ENCODE data around the gene DPP6. TPM values are rescaled to one million over a fixed set of nuclear protein-coding genes. Genes with fewer than 3 reads are reported as not detected.

The DPP6 gene
- polyA plus RNA-seq, 1 donor (not counting 4 experiments of a cell fraction or from before 2014, with no cell fraction given): not detected

DNA sequence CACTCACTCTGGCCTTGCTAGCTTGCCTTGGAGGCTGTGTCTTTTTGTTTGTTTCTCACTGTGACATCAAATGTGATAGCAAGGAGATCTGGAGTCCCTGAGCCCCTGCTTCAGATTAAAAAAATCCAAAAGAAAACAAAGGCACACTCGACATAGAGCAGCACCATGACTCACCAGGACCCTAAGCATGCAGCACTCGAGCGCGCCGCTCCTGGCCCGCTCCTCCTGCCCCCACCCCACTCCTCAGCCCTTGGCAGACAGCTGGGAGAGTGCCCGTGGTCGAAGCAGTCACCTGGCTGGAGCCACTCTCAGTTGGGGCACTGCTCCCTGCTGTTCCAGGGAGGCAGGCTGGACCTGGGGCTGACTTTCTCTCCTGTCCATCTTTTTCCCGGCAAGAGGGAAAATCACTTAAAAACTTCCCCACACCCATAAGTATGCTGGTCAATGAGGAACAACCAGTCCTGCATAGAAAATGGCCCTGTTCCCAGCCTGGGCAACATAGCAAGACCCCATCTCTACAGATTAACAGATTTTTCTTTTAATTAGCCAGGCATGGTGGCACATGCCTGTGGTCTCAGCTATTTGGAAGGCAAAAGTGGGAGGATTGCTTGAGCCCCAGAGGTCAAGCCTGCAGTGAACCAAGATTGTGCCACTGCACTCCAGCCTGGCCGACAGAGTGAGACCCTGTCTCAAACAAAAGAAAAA is 822.4 kb downstream of the DPP6 start:
- dilution Hi-C loops (cut with MboI; ENCODE audit: extremely low pct_ligation_motif_present, low sequenced_read_pairs): no loop called here
- Histone ChIP-seq H3K4me2 (ENCODE audit: control insufficient read depth, extremely low read depth, insufficient read depth, low read depth, low read length) (no peak overlapping the region), H3K27me3 (ENCODE audit: control insufficient read depth, extremely low read depth, insufficient read depth, low read length) (no peaks in the 10 kb centered on the region), H3K9ac (ENCODE audit: control insufficient read depth, extremely low read depth, insufficient read depth, low read length) (no peak overlapping the region), H3K9me1 (ENCODE audit: control insufficient read depth, extremely low read depth, insufficient read depth, low read length) (no peaks in the 10 kb centered on the region), H3K4me3 (ENCODE audit: control insufficient read depth in 2 of 3, extremely low read depth in 1 of 3, insufficient read depth in 2 of 3, low read depth in 1 of 3, low read length in 3 of 3) (no peak overlapping the region), H3K79me2 (ENCODE audit: control insufficient read depth, insufficient read depth, low read length) (no peaks in the 10 kb centered on the region), H3K27ac (ENCODE audit: control insufficient read depth, insufficient read depth, low read length) (no peak overlapping the region), H4K20me1 (ENCODE audit: control insufficient read depth, extremely low read depth, insufficient read depth, low read length) (no peaks in the 10 kb centered on the region), H2AFZ (ENCODE audit: control insufficient read depth, low read length) (no peak overlapping the region), H3K36me3 (ENCODE audit: control insufficient read depth in 2 of 2, extremely low read depth in 1 of 2, insufficient read depth in 2 of 2, low read length in 2 of 2) (no peaks in the 10 kb centered on the region), H3K4me1 (ENCODE audit: control insufficient read depth, extremely low read depth, insufficient read depth, low read length) (no peaks in the 10 kb centered on the region), H3K9me3 (ENCODE audit: control insufficient read depth, low read depth, low read length) (peaks cover 12% of the 10 kb centered on the region)
- FAIRE-seq (no peak), DNase-seq (ENCODE audit: low read depth, low spot score) (no peak)
- TF ChIP-seq, protein P1, sequence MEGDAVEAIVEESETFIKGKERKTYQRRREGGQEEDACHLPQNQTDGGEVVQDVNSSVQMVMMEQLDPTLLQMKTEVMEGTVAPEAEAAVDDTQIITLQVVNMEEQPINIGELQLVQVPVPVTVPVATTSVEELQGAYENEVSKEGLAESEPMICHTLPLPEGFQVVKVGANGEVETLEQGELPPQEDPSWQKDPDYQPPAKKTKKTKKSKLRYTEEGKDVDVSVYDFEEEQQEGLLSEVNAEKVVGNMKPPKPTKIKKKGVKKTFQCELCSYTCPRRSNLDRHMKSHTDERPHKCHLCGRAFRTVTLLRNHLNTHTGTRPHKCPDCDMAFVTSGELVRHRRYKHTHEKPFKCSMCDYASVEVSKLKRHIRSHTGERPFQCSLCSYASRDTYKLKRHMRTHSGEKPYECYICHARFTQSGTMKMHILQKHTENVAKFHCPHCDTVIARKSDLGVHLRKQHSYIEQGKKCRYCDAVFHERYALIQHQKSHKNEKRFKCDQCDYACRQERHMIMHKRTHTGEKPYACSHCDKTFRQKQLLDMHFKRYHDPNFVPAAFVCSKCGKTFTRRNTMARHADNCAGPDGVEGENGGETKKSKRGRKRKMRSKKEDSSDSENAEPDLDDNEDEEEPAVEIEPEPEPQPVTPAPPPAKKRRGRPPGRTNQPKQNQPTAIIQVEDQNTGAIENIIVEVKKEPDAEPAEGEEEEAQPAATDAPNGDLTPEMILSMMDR (optimal IDR thresholded peaks at IDR 0.05 in 1 of 3, IDR thresholded peaks at IDR 0.05 in 1 of 3, conservative IDR thresholded peaks at IDR 0.05 in 1 of 3; ENCODE audit: extremely low read depth in 1 of 3, insufficient read depth in 2 of 3, low read length in 3 of 3): no peak
- TF ChIP-seq EZH2 (IDR thresholded peaks at IDR 0.05; ENCODE audit: low read length): no peak

DNA sequence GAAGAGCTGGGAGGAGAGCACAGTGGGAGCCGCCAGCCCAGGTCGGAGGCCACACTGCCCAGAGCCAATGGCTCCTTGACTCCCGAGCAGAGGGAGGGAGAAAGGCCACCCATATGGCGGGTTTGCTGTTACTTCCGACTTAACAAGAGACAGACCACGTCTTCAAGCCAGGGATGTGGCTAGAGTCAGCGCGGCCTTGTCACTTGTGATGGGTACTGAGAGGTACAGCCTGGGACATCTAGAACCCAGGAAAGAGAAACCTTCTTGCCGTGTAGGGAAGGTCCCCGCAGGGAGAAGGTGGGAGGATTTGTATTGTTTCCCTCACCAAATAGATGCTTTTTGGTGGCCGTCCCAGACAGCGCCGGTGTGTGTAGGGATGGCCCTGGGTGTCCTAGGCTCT is 823.1 kb downstream of the DPP6 start:
- TF ChIP-seq, protein P1 (optimal IDR thresholded peaks at IDR 0.05 in 1 of 3, IDR thresholded peaks at IDR 0.05 in 1 of 3, conservative IDR thresholded peaks at IDR 0.05 in 1 of 3; ENCODE audit: extremely low read depth in 1 of 3, insufficient read depth in 2 of 3, low read length in 3 of 3): no peak
- TF ChIP-seq EZH2 (IDR thresholded peaks at IDR 0.05; ENCODE audit: low read length): no peak
- Histone ChIP-seq H3K27ac (ENCODE audit: control insufficient read depth, insufficient read depth, low read length) (no peak overlapping the region), H3K4me1 (ENCODE audit: control insufficient read depth, extremely low read depth, insufficient read depth, low read length) (no peaks in the 10 kb centered on the region), H3K9ac (ENCODE audit: control insufficient read depth, extremely low read depth, insufficient read depth, low read length) (no peak overlapping the region), H2AFZ (ENCODE audit: control insufficient read depth, low read length) (no peak overlapping the region), H3K79me2 (ENCODE audit: control insufficient read depth, insufficient read depth, low read length) (no peaks in the 10 kb centered on the region), H3K9me1 (ENCODE audit: control insufficient read depth, extremely low read depth, insufficient read depth, low read length) (no peaks in the 10 kb centered on the region), H4K20me1 (ENCODE audit: control insufficient read depth, extremely low read depth, insufficient read depth, low read length) (no peaks in the 10 kb centered on the region), H3K9me3 (ENCODE audit: control insufficient read depth, low read depth, low read length) (peaks cover 14% of the 10 kb centered on the region), H3K4me2 (ENCODE audit: control insufficient read depth, extremely low read depth, insufficient read depth, low read depth, low read length) (no peak overlapping the region), H3K4me3 (ENCODE audit: control insufficient read depth in 2 of 3, extremely low read depth in 1 of 3, insufficient read depth in 2 of 3, low read depth in 1 of 3, low read length in 3 of 3) (no peak overlapping the region), H3K36me3 (ENCODE audit: control insufficient read depth in 2 of 2, extremely low read depth in 1 of 2, insufficient read depth in 2 of 2, low read length in 2 of 2) (no peaks in the 10 kb centered on the region), H3K27me3 (ENCODE audit: control insufficient read depth, extremely low read depth, insufficient read depth, low read length) (no peaks in the 10 kb centered on the region)
- dilution Hi-C loops (cut with MboI; ENCODE audit: extremely low pct_ligation_motif_present, low sequenced_read_pairs): no loop called here
- no peak for FAIRE-seq
- no peak for DNase-seq (ENCODE audit: low read depth, low spot score)

Data from keratinocyte (primary cell).